ENCODE data around the gene MDH2. TPM values are rescaled to one million over a fixed set of nuclear protein-coding genes. Genes with fewer than 3 reads are reported as not detected.
"Not testable (repeated sequence)": the region's sequence is repeated elsewhere in the genome, so short reads cannot be mapped to it uniquely, and the experiment has no call there.

The MDH2 gene
- polyA plus RNA-seq, 3 donors = 204 to 221 (median 212) TPM

GRCh38 chr7:76044375-76044865 lies 3.5 kb upstream of the MDH2 start:
- DNase-seq (ENCODE audit: low read depth in 3 of 3, low spot score in 2 of 3) = no peak

- no peak for DNase-seq (ENCODE audit: low read depth in 3 of 3, low spot score in 2 of 3)
These were observed 548 bp upstream of the MDH2 start for GRCh38 chr7:76047305-76047810.

- no peak for DNase-seq (ENCODE audit: low read depth in 3 of 3, low spot score in 2 of 3)
These were observed 722 bp downstream of the MDH2 start for GRCh38 chr7:76048668-76048988.

GRCh38 chr7:76049295-76049694 lies 1.4 kb downstream of the MDH2 start:
- DNase-seq (ENCODE audit: low read depth in 3 of 3, low spot score in 2 of 3) = no peak

- no peak for DNase-seq (ENCODE audit: low read depth in 3 of 3, low spot score in 2 of 3)
These were observed 2.6 kb downstream of the MDH2 start for GRCh38 chr7:76050545-76050944.

GRCh38 chr7:76051840-76052239 lies 3.9 kb downstream of the MDH2 start:
- no peak for DNase-seq (ENCODE audit: low read depth in 3 of 3, low spot score in 2 of 3)

GRCh38 chr7:76052681-76053080 lies 4.8 kb downstream of the MDH2 start:
- not testable (repeated sequence) for DNase-seq (ENCODE audit: low read depth in 3 of 3, low spot score in 2 of 3)

GRCh38 chr7:76053461-76053860 lies 5.6 kb downstream of the MDH2 start:
- DNase-seq (ENCODE audit: low read depth in 3 of 3, low spot score in 2 of 3) = no peak

GRCh38 chr7:76054123-76055120 lies 6.5 kb downstream of the MDH2 start:
- no peak for DNase-seq (ENCODE audit: low read depth in 3 of 3, low spot score in 2 of 3)

- DNase-seq (ENCODE audit: low read depth in 3 of 3, low spot score in 2 of 3) = no peak
These were observed 8.3 kb downstream of the MDH2 start for GRCh38 chr7:76056241-76056640.

- no peak for DNase-seq (ENCODE audit: low read depth in 3 of 3, low spot score in 2 of 3)
These were observed 9.4 kb downstream of the MDH2 start for GRCh38 chr7:76057103-76057812.

- DNase-seq (ENCODE audit: low read depth in 3 of 3, low spot score in 2 of 3) = no peak
These were observed 9.9 kb downstream of the MDH2 start for GRCh38 chr7:76057813-76058145.

GRCh38 chr7:76058745-76059144 lies 10.8 kb downstream of the MDH2 start:
- DNase-seq (ENCODE audit: low read depth in 3 of 3, low spot score in 2 of 3) = not testable (repeated sequence)

- no peak for DNase-seq (ENCODE audit: low read depth in 3 of 3, low spot score in 2 of 3)
These were observed 12.9 kb downstream of the MDH2 start for GRCh38 chr7:76060842-76061241.

- DNase-seq (ENCODE audit: low read depth in 3 of 3, low spot score in 2 of 3) = no peak
These were observed 14.3 kb downstream of the MDH2 start for GRCh38 chr7:76062254-76062653.

- DNase-seq (ENCODE audit: low read depth in 3 of 3, low spot score in 2 of 3) = no peak
These were observed 15.2 kb downstream of the MDH2 start for GRCh38 chr7:76063114-76063513.

GRCh38 chr7:76063525-76063924 lies 15.6 kb downstream of the MDH2 start:
- no peak for DNase-seq (ENCODE audit: low read depth in 3 of 3, low spot score in 2 of 3)

- no peak for DNase-seq (ENCODE audit: low read depth in 3 of 3, low spot score in 2 of 3)
These were observed 16.5 kb downstream of the MDH2 start for GRCh38 chr7:76064208-76064970.

GRCh38 chr7:76065016-76065612 lies 17.2 kb downstream of the MDH2 start:
- DNase-seq (ENCODE audit: low read depth in 3 of 3, low spot score in 2 of 3) = no peak

GRCh38 chr7:76066716-76067503 lies 19.0 kb downstream of the MDH2 start:
- DNase-seq (ENCODE audit: low read depth in 3 of 3, low spot score in 2 of 3) = no peak
